Measurements from ENCODE around the gene KRTAP10-2.
"Not testable (repeated sequence)": the region's sequence is repeated elsewhere in the genome, so short reads cannot be mapped to it uniquely, and the experiment has no call there.

Gene KRTAP10-2

GRCh38 chr21:44511938-44512275, 39.4 kb downstream of the KRTAP10-2 start:
- no peak for DNase-seq

GRCh38 chr21:44511219-44511937, 39.9 kb downstream of the KRTAP10-2 start:
- DNase-seq, result no peak

DNA sequence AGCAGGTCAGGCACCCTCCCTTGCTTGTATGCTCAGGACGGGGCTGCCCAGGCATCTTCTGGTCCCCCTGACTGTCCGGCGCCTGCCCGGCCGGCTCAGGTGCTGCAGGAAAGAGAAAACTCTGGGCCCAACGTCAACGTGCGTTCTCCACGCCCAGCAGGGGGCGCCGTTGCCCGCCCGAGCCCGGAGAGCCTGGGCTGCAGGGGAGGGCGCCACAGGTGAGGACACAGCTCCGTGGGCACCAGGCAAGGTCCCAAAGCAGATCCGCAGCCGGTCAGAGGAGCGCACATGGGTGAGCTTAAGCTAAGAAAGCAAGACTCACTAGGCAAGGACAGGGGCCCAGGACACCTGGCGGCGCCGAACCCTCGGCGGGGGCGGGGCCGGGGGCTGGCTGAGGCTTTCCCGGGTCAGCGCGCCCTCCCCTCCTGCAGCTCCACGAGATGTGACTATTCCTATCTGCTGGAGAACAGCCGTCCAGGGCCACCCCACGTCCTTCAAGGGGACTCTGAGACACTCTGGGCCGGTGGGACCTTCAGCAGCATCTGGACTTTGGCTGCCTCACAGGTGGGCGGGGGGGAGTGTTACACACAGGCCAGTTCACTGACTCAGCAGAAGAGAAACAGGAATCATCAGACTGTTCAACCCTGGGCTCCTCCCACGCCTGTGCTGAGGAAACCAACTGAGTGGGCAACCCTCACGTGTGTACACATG, 40.6 kb downstream of the KRTAP10-2 start:
- peak; percentile 78 for DNase-seq

DNA sequence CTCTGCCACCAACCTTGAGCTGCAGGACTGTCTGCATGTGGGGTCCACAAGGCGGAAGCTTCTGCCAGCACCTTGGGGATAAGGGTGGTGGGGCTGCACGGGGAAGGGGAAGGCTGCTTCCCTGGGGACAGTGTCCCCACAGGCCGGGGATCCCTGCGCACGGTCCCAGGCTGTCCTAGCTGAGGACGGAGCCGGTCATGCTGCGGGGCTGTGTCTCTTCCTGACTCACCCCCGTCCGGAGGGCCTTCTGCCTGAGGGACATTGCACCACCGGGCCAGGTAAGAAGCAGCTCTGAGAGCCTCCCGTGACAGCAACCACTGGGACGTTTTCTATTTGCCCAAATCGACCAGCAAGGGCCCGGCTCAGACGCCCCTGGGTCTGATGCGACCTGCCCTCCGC, 41.2 kb downstream of the KRTAP10-2 start:
- no peak for DNase-seq

DNA sequence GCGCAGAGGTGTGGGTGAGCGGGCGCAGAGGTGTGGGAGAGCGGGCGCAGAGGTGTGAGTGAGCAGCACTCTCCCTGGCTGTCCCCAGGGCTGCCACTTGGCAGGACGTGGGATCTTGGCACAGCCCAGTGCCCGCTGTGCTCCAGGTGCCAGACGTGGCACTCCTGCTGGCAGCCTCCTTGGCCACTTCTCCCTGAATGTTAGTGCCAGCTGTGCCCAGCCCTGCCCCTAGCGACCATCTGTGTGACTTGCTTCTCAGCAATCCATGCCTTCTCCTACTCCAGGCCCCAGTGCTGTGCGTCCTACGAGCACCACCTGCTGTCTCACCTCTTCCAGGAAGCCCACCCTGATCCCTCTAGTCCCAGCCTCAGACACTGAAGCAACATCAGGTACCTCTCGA, 41.8 kb downstream of the KRTAP10-2 start:
- DNase-seq, result no peak

GRCh38 chr21:44508711-44509445, 42.4 kb downstream of the KRTAP10-2 start:
- no peak for DNase-seq

DNA sequence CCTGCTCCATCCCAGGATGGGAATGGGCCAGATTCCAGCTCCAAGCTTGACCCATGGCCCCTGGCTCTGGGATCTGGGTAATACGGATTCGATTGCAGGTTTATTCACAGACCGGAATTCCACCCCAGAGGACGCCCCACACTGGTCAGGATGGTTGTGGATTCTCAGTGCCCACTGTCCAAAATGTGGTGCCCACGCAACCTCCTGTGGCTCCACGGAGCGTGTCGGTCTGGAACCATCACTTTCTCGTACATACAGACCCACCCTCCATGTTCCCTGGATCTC, 42.9 kb downstream of the KRTAP10-2 start:
- DNase-seq, result no peak

GRCh38 chr21:44507673-44508425, 43.5 kb downstream of the KRTAP10-2 start:
- no peak for DNase-seq

GRCh38 chr21:44506279-44507255, 44.7 kb downstream of the KRTAP10-2 start:
- DNase-seq, result no peak

DNA sequence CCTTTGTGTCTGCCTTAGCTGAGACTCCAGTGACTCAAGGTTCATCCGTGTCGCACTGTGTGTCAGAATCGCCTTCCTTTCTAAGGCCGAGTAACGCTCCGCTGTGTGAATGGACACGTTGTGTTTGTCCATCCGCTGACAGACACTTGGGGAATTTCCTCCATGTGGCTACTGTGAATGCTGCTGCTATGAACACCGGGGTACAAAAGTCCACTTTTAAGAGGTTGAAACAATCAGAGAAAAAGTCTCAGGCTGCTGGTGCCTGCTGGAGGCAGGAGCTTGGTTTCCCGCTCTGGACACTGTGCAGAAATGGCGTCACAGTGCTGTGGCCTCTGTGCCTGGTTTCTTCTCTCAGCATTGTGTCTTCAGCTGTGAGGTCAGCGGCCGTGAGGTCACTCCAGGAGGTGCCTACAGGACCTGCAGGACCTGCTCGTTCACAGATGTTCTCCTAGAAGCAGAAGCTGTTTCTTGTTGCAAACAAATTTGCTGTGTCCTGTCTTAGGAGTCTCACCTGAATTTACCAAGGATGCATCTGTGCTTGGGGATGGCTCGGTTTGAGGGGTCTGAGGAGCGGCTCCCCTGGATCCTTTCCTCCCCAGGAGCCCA, 45.5 kb downstream of the KRTAP10-2 start:
- no peak for DNase-seq

DNA sequence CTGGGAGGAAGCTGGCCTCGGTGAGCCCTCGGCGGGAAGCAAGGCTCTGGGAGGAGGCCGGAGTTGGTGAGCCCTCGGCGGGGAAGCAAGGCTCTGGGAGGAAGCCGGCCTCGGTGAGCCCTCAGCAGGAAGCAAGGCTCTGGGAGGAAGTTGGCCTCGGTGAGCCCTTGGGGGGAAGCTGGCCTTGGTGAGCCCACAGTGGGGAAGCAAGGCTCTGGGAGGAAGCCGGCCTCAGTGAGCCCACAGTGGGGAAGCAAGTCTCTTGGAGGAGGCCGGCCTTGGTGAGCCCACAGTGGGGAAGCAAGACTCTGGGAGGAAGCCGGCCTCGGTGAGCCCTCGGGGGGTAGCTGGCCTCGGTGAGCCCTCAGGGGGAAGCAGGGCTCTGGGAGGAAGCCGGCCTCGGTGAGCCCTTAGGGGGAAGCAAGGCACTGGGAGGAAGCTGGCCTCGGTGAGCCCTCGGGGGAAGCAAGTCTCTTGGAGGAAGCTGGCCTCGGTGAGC, 47.4 kb downstream of the KRTAP10-2 start:
- no peak for DNase-seq

GRCh38 chr21:44503006-44503889, 48.1 kb downstream of the KRTAP10-2 start:
- not testable (repeated sequence) for DNase-seq

DNA sequence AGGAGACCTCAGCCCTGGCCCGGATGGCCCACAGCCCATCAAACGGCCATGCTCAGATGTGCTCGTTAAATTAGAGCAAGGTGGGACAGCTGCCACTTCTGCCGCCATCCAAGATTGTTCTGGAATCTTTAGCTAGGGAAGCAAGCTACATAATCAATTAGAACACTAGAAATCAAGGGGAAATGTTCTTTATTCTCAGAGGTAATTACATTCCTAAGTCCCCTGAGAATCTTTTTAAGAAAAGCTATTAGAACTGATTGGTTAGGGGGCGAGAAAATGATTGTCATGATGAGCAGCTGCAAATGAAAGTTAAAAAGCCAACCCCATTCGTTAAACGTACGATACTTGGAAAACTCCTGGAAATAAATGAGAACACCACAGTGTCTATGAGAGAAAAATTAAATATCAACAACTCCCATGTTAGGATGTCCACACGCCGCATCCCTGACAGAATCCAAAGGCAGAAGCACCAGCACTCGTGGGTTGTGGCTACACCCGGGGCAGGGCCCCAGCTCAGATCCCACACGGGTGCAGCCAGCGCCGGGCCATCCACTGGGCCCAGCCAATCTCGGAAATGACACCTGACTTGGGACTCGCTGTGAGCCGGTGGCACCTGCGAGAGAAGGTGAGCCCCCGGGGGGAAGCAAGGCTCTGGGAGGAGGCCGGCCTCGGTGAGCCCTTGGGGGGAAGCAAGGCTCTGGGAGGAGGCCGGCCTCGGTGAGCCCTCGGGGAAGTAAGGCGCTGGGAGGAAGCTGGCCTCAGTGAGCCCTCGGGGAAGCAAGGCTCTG, 48.9 kb downstream of the KRTAP10-2 start:
- DNase-seq, result no peak
